KMS-11 (cell line): ENCODE measurements around the gene ZRANB1.

Experiments used
- H2AFZ ChIP-seq: fragments of 200-600 bp; sonication (generic); 2 replicates; pipeline ENCODE4 v1.6.1; 2016; ENCODE audit warnings: antibody characterized with exemption, mixed run types, low read depth
- H3K27ac ChIP-seq: fragments of 200-600 bp; sonication (generic); 2 replicates; pipeline ENCODE4 v1.6.1; 2016; ENCODE audit warnings: mild to moderate bottlenecking, mixed run types
- H3K27me3 ChIP-seq: fragments of 200-600 bp; sonication (generic); 2 replicates; pipeline ENCODE4 v1.6.1; 2017; ENCODE audit warnings: mild to moderate bottlenecking, low read depth, mixed run types, moderate library complexity; ENCODE audit not compliant: insufficient read depth
- H3K36me3 ChIP-seq: fragments of 200-600 bp; sonication (generic); 2 replicates; pipeline ENCODE4 v1.6.1; 2017; ENCODE audit warnings: mild to moderate bottlenecking, mixed run types; ENCODE audit not compliant: insufficient read depth
- H3K4me1 ChIP-seq: fragments of 200-600 bp; sonication (generic); 2 replicates; pipeline ENCODE4 v1.6.1; 2016; ENCODE audit warnings: mild to moderate bottlenecking, low read depth, mixed run types; ENCODE audit not compliant: poor library complexity, severe bottlenecking
- H3K4me2 ChIP-seq: fragments of 200-600 bp; sonication (generic); 2 replicates; pipeline ENCODE4 v1.7.0; 2016; ENCODE audit warnings: mild to moderate bottlenecking, mixed run types
- H3K4me3 ChIP-seq: fragments of 200-600 bp; sonication (generic); IDR thresholded peaks from 2 replicates; pipeline ENCODE4 v1.6.1; 2017; ENCODE audit warnings: low read depth, low read length, mixed read lengths; ENCODE audit not compliant: insufficient read depth
- H3K79me2 ChIP-seq: fragments of 200-600 bp; sonication (generic); 2 replicates; pipeline ENCODE4 v1.6.1; 2016; ENCODE audit warnings: low read depth, mixed run types; ENCODE audit not compliant: insufficient read depth
- H3K9ac ChIP-seq: fragments of 200-600 bp; sonication (generic); 2 replicates; pipeline ENCODE4 v1.6.1; 2016; ENCODE audit warnings: mild to moderate bottlenecking, mixed run types
- H4K20me1 ChIP-seq: fragments of 200-600 bp; sonication (generic); 2 replicates; pipeline ENCODE4 v1.6.1; 2016; ENCODE audit warnings: mild to moderate bottlenecking, mixed run types; ENCODE audit not compliant: insufficient read depth
- TF ChIP-seq, protein P1 (sequence below): fragments of 200-600 bp; sonication (generic); conservative IDR thresholded peaks from 2 replicates; pipeline ENCODE4 v1.6.1; 2017; ENCODE audit warnings: low read depth, mild to moderate bottlenecking, antibody characterized with exemption, low read length, moderate library complexity, mixed read lengths

ZRANB1 gene

GRCh38 chr10:125020871-125021270, 78.9 kb downstream of the ZRANB1 start:
- Histone ChIP-seq H4K20me1 (no peaks in the 10 kb centered on the region), H3K4me3 (no peak overlapping the region), H3K4me1 (no peaks in the 10 kb centered on the region)

DNA sequence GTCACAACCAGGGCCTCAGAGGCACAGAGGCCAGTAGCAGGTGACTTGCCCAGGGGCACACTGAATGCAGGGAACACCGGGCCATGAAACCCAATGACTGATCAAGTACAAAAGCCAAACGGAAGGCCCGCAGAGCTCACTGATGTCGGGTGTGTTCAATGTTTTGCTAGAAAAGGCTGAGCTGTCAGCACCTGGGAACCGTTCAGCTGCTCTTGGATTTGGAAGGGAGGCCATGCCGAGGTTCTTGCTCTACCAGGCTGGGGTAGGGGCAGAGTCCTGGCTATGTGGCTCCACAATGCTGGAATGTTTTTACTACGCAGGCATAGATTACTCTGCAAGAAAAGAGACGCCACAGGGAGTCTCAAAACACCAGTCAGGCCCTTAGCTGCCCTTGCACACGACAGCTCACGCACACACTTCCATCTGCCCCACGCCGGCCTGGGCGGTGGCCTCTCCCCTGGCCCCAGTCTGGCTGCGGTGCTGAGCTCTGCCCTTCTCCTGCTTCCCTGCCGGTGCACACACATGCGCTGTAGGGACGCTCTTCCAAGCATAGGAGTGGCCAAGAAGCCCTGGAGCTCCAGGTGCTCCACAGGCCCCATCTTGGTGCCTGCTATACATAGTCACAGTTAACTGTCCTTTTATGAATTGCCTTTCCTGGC, 79.9 kb downstream of the ZRANB1 start:
- no peaks in the 10 kb centered on the region for H3K79me2 ChIP-seq
- no peaks in the 10 kb centered on the region for H3K27me3 ChIP-seq
- no peaks in the 10 kb centered on the region for H3K36me3 ChIP-seq
- no peak overlapping the region for H3K27ac ChIP-seq
- TF ChIP-seq, protein P1, sequence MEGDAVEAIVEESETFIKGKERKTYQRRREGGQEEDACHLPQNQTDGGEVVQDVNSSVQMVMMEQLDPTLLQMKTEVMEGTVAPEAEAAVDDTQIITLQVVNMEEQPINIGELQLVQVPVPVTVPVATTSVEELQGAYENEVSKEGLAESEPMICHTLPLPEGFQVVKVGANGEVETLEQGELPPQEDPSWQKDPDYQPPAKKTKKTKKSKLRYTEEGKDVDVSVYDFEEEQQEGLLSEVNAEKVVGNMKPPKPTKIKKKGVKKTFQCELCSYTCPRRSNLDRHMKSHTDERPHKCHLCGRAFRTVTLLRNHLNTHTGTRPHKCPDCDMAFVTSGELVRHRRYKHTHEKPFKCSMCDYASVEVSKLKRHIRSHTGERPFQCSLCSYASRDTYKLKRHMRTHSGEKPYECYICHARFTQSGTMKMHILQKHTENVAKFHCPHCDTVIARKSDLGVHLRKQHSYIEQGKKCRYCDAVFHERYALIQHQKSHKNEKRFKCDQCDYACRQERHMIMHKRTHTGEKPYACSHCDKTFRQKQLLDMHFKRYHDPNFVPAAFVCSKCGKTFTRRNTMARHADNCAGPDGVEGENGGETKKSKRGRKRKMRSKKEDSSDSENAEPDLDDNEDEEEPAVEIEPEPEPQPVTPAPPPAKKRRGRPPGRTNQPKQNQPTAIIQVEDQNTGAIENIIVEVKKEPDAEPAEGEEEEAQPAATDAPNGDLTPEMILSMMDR: no peak
- no peak overlapping the region for H3K9ac ChIP-seq
- no peaks in the 10 kb centered on the region for H4K20me1 ChIP-seq
- no peak overlapping the region for H2AFZ ChIP-seq
- H3K4me3 ChIP-seq: no peak overlapping the region
- H3K4me2 ChIP-seq: no peak overlapping the region
- H3K4me1 ChIP-seq: no peaks in the 10 kb centered on the region

More at GRCh38 chr10:125020871-125021270, 78.9 kb downstream of the ZRANB1 start:
- no peaks in the 10 kb centered on the region for H3K36me3 ChIP-seq
- no peak overlapping the region for H3K27ac ChIP-seq
- no peak overlapping the region for H3K9ac ChIP-seq
- no peaks in the 10 kb centered on the region for H3K27me3 ChIP-seq
- no peak overlapping the region for H2AFZ ChIP-seq
- no peaks in the 10 kb centered on the region for H3K79me2 ChIP-seq
- TF ChIP-seq, protein P1: no peak
- no peak overlapping the region for H3K4me2 ChIP-seq

- Histone ChIP-seq H3K27me3 (no peaks in the 10 kb centered on the region), H3K27ac (no peak overlapping the region), H3K4me1 (no peaks in the 10 kb centered on the region), H3K9ac (no peak overlapping the region), H3K4me2 (no peak overlapping the region), H2AFZ (no peak overlapping the region), H4K20me1 (no peaks in the 10 kb centered on the region), H3K79me2 (no peaks in the 10 kb centered on the region), H3K4me3 (no peak overlapping the region), H3K36me3 (no peaks in the 10 kb centered on the region)
- TF ChIP-seq, protein P1: no peak
These were observed 80.7 kb downstream of the ZRANB1 start for GRCh38 chr10:125022671-125023070.

DNA sequence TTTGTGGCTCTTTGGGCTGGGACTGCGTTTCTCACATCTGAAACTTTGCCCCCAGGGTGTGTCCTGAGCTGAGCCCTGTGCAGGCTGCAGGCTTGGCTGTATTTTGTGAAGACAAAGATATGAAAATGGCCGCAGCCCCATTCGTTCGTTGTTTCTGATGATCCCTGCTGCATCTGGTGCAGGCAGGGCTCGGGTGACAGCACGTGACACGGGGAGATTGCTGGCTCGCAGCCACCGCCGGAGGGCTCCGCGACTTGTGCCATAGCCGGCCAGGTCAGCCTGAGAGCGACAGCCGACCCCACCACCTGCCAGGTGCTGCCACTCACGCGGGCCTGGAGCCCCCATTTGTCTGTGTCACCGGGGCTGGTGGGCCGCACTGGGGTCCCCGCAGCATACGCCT, 81.3 kb downstream of the ZRANB1 start:
- Histone ChIP-seq H3K4me2 (no peak overlapping the region), H2AFZ (no peak overlapping the region), H3K9ac (no peak overlapping the region), H4K20me1 (no peaks in the 10 kb centered on the region), H3K4me1 (no peaks in the 10 kb centered on the region), H3K27ac (no peak overlapping the region), H3K27me3 (no peaks in the 10 kb centered on the region), H3K4me3 (no peak overlapping the region), H3K36me3 (no peaks in the 10 kb centered on the region), H3K79me2 (no peaks in the 10 kb centered on the region)
- TF ChIP-seq, protein P1: no peak
